Mucosa of descending colon (tissue), 3 donors: Measurements from ENCODE around the gene AAR2. TPM values are rescaled to one million over a fixed set of nuclear protein-coding genes. Genes with fewer than 3 reads are reported as not detected.

Source experiments
- ATAC-seq: fragments of 200-7000 bp; cut with Tn5 transposase; one replicate; pipeline ENCODE4 v1.9.1; 2020; ENCODE audit warnings: mild to moderate bottlenecking, moderate library complexity
- DNase-seq, 3 donors: peaks; one replicate each; pipeline ENCODE4 v3.0.0-alpha.2; 2020
- H3K36me3 ChIP-seq: fragments of 200-600 bp; one replicate; pipeline ENCODE4 v1.8.0; 2021; ENCODE audit warnings: low read depth, mild to moderate bottlenecking
- H3K4me1 ChIP-seq: fragments of 200-600 bp; one replicate; pipeline ENCODE4 v1.8.0; 2021; ENCODE audit warnings: low read depth, mild to moderate bottlenecking
- H3K4me3 ChIP-seq: fragments of 200-600 bp; one replicate; pipeline ENCODE4 v1.8.0; 2021; ENCODE audit warnings: mild to moderate bottlenecking
- H3K9me3 ChIP-seq: fragments of 200-600 bp; one replicate; pipeline ENCODE4 v1.8.0; 2021; ENCODE audit warnings: mild to moderate bottlenecking
- CTCF ChIP-seq: fragments of 200-600 bp; IDR thresholded peaks from one replicate; pipeline ENCODE4 v1.8.0; 2022; ENCODE audit warnings: antibody characterized with exemption, mild to moderate bottlenecking
- intact Hi-C, 2 donors: fragments of 100-400 bp; cut with DNase I in 1 of 2; cut with micrococcal nuclease in 1 of 2; formaldehyde crosslinking; loops; one replicate each; pipeline versions ENCODE4 v1.11.0 to v1.11.1; 2022; cut with DNase I, micrococcal nuclease
- total RNA-seq, 3 donors: library from RNA; stranded (reverse); fragmentation: NEBNext Ultra II Directional in 2 of 3; extraction: Animal tissue kit (Norgen Biotek cat#: 25700) in 2 of 3; gene quantifications; one replicate each; pipeline versions ENCODE4 v1.2.1 to v1.2.4, GENCODE V29; 2021 to 2023
- donor health status: DM: no; HTN: no; CAD: no; lungs with moderate emphysema.
- donor health status: DM: no; HTN: no; CAD: no.
- donor health status: DM: no; HTN: yes; CAD: no.

AAR2 gene
- total RNA-seq, 3 donors from 2014 or later, result 19.5 to 24.8 (median 22.6) TPM

DNA sequence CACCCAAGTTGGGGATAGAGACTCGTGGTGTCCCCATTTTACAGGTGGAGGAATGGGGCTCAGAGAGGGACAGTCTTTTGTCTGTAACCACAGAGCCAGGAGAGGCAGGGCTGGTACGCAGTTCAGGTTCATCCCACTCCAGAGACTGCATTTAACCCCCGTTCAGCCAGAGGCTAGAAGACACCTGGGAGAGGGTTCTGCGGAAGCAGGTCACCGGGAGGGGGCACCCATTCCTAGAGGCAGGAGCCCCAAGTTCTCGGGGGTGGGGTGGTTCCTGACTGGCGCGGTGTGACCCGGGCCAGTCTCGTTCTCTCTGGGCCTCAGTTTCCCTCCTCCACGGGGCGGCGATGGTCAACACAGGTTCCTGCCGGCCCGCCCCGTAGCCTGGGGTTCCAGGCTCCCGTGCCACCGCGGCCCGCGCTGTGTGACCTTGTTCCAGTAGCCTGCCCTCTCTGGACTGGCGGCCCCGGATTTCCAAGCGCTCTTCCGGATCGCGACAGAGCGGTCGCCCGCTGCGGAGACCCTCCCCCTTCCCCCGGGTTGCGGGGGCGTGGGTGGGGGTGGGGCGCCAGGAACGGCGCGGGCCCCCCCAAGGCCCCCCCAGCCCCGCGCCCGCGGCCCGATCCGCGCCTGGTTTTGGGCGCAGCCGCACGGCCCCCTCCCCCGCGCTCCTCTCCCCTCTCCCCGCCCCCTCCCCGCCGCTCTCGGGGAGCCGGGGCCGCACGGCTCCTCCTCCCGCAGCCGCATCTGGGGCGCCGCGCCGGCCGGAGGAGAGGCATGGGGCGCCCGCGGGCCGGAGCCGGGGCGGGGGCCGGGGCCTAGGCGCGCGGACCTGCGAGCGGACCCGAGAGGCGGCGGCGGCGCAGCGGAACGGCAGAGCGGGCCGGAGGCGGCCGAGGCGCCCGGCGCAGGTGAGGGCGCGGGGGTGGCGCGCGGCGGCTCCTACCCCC is 69.6 kb downstream of the AAR2 start, which contains the start of gene DLGAP4:
TSS of gene DLGAP4 (plus strand) at position 738 of the 950 bp plus-strand sequence. CDS start 125,379 bp downstream, outside the sequence.
- DNase-seq (no peak), ATAC-seq (no peak)
- intact Hi-C loops, result no loop called here
- Histone ChIP-seq H3K36me3 (no peaks in the 10 kb centered on the region), H3K9me3 (no peaks in the 10 kb centered on the region), H3K4me3 (no peak within 1 kb of the TSS), H3K4me1 (peaks cover 5% of the 10 kb centered on the region)
- TF ChIP-seq CTCF, result no peak

Other genes starting within 250 kb of the AAR2 start
- gene EPB41L1, start 81.7 kb upstream of the AAR2 start, total RNA-seq, result 10 to 100 TPM; 41.0 to 95.3 (median 71.7) TPM
- 10 to 100 TPM; 40.0 to 66.3 (median 43.5) TPM for gene DLGAP4, start 69.9 kb downstream of the AAR2 start, total RNA-seq